ENCODE results near the gene ILDR2. TPM values are rescaled to one million over a fixed set of nuclear protein-coding genes. Genes with fewer than 3 reads are reported as not detected.

Gene ILDR2
- total and polyA plus RNA-seq, 7 donors, result 0.01 to 0.30 (median 0.12) TPM

- peak in 3 of 4 donors; percentile 38 to 65 (median 48) for ATAC-seq
- H3K27ac ChIP-seq, result no peak overlapping the region
- no peaks in the 10 kb centered on the region for H3K36me3 ChIP-seq (ENCODE audit: insufficient read depth in 1 of 2, low read depth in 1 of 2)
- no peak for TF ChIP-seq CTCF (IDR thresholded peaks at IDR 0.05)
- no peaks in the 10 kb centered on the region for H3K27me3 ChIP-seq (ENCODE audit: insufficient read depth in 3 of 3, low read length in 2 of 3)
- 76 to 90% (median 80%) methylated on average over 1 of the region's 1 CpG for WGBS, 3 donors
- intact Hi-C loops (cut with DNase I), result no loop called here
- H3K9me3 ChIP-seq, result no peaks in the 10 kb centered on the region
- no peaks in the 10 kb centered on the region for H3K4me1 ChIP-seq
- DNase-seq, result no peak
- H3K4me3 ChIP-seq, result no peak overlapping the region
Measured at GRCh38 chr1:166902279-166902678, 73.1 kb downstream of the ILDR2 start.

GRCh38 chr1:166900987-166901386, 74.4 kb downstream of the ILDR2 start:
- ATAC-seq (no peak), DNase-seq (no peak)
- Histone ChIP-seq H3K27me3 (ENCODE audit: insufficient read depth in 3 of 3, low read length in 2 of 3) (no peaks in the 10 kb centered on the region), H3K4me1 (no peaks in the 10 kb centered on the region), H3K36me3 (ENCODE audit: insufficient read depth in 1 of 2, low read depth in 1 of 2) (no peaks in the 10 kb centered on the region), H3K27ac (no peak overlapping the region), H3K9me3 (no peaks in the 10 kb centered on the region), H3K4me3 (no peak overlapping the region)
- WGBS, 3 donors, result 11 to 19% (median 18%) methylated on average over 4 of the region's 4 CpGs
- intact Hi-C loops (cut with DNase I), result no loop called here
- TF ChIP-seq CTCF (IDR thresholded peaks at IDR 0.05), result no peak

- intact Hi-C loops (cut with DNase I), result no loop called here
- Histone ChIP-seq H3K36me3 (ENCODE audit: insufficient read depth in 1 of 2, low read depth in 1 of 2) (no peaks in the 10 kb centered on the region), H3K27ac (no peak overlapping the region), H3K9me3 (no peaks in the 10 kb centered on the region), H3K27me3 (ENCODE audit: insufficient read depth in 3 of 3, low read length in 2 of 3) (peaks cover 0 to under 1% (median 0%) of the 10 kb centered on the region in 3 donors), H3K4me3 (no peak overlapping the region), H3K4me1 (no peaks in the 10 kb centered on the region)
- ATAC-seq (no peak), DNase-seq (no peak)
- TF ChIP-seq CTCF (IDR thresholded peaks at IDR 0.05), result no peak
Measured at GRCh38 chr1:166899769-166900168, 75.6 kb downstream of the ILDR2 start.

GRCh38 chr1:166895766-166896165, 79.6 kb downstream of the ILDR2 start:
- 87 to 91% (median 88%) methylated on average over 4 of the region's 4 CpGs for WGBS, 3 donors
- no peak overlapping the region for H3K4me3 ChIP-seq
- H3K9me3 ChIP-seq, result no peaks in the 10 kb centered on the region
- no peak overlapping the region for H3K27ac ChIP-seq
- intact Hi-C loops (cut with DNase I), result no loop called here
- TF ChIP-seq CTCF (IDR thresholded peaks at IDR 0.05), result no peak
- no peak for ATAC-seq
- DNase-seq, result no peak
- H3K4me1 ChIP-seq, result no peaks in the 10 kb centered on the region
- H3K36me3 ChIP-seq (ENCODE audit: insufficient read depth in 1 of 2, low read depth in 1 of 2), result no peaks in the 10 kb centered on the region
- peaks cover 0 to 2% (median 0%) of the 10 kb centered on the region in 3 donors for H3K27me3 ChIP-seq (ENCODE audit: insufficient read depth in 3 of 3, low read length in 2 of 3)

- intact Hi-C loops (cut with DNase I), result loop anchor here in 1 of 2 donors (5.0 kb wide), 1 partner anchor 168 kb away; no protein-coding TSS in a partner anchor
- H3K27me3 ChIP-seq (ENCODE audit: insufficient read depth in 3 of 3, low read length in 2 of 3), result peaks cover 2 to 7% (median 2%) of the 10 kb centered on the region in 3 donors
- no peak for TF ChIP-seq CTCF (IDR thresholded peaks at IDR 0.05)
- no peaks in the 10 kb centered on the region for H3K9me3 ChIP-seq
- H3K4me3 ChIP-seq, result no peak overlapping the region
- no peak for DNase-seq
- no peak overlapping the region for H3K27ac ChIP-seq
- H3K4me1 ChIP-seq, result no peaks in the 10 kb centered on the region
- ATAC-seq, result no peak
- no peaks in the 10 kb centered on the region for H3K36me3 ChIP-seq (ENCODE audit: insufficient read depth in 1 of 2, low read depth in 1 of 2)
Measured at GRCh38 chr1:166889776-166890175, 85.6 kb downstream of the ILDR2 start.
